Panc1 (cell line): Measurements from ENCODE around the gene MAP2K5. TPM values are rescaled to one million over a fixed set of nuclear protein-coding genes. Genes with fewer than 3 reads are reported as not detected.
"Not testable (repeated sequence)": the region's sequence is repeated elsewhere in the genome, so short reads cannot be mapped to it uniquely, and the experiment has no call there.

ENCODE experiments used
- ATAC-seq: fragments of 200-7000 bp; cut with Tn5 transposase; 2 replicates; pipeline ENCODE4 v1.9.1; 2020; ENCODE audit warnings: mild to moderate bottlenecking, moderate library complexity
- BruUV-seq: library from RNA; stranded (reverse); fragments of 400-500 nt; replicated peaks from 2 replicates; lab custom pipeline; 2021; lab: Mats Ljungman, UMichigan
- CTCF ChIA-PET: fragments of 300-600 bp; sonication (Branson Sonifier 250); formaldehyde crosslinking; loops from one replicate; lab custom pipeline; 2022; ENCODE audit warnings: antibody characterized with exemption; lab: Charles Lee
- POLR2A ChIA-PET: fragments of 300-600 bp; sonication (Branson Sonifier 250); formaldehyde crosslinking; loops from one replicate; lab custom pipeline; 2022; ENCODE audit warnings: antibody characterized with exemption; lab: Charles Lee
- DNase-seq: peaks from one replicate; pipeline ENCODE4 v3.0.0-alpha.2; 2010; ENCODE audit warnings: low read depth, low spot score
- H3K27ac ChIP-seq: 2 replicates; pipeline ENCODE4 v1.5.1; 2011; ENCODE audit warnings: mild to moderate bottlenecking, low read length, inconsistent platforms
- H3K27me3 ChIP-seq: fragments of 200-500 bp; sonication (Bioruptor generic); 2 replicates; pipeline ENCODE4 v1.6.0; 2014; ENCODE audit warnings: low read length, inconsistent platforms; ENCODE audit not compliant: control insufficient read depth, insufficient read depth
- H3K36me3 ChIP-seq: fragments of 200-500 bp; sonication (Bioruptor generic); 2 replicates; pipeline ENCODE4 v1.5.1; 2014; ENCODE audit warnings: inconsistent platforms, mild to moderate bottlenecking, low read length, moderate library complexity; ENCODE audit not compliant: control insufficient read depth, insufficient read depth
- H3K4me1 ChIP-seq: 2 replicates; pipeline ENCODE4 v1.5.1; 2011; ENCODE audit warnings: inconsistent platforms, mild to moderate bottlenecking, low read length, moderate library complexity; ENCODE audit not compliant: control insufficient read depth, insufficient read depth
- H3K4me3 ChIP-seq, 2 experiments: 2 replicates each; pipeline ENCODE4 v1.5.1; 2011 to 2012; ENCODE audit warnings: low read depth in 2 of 2, low read length in 2 of 2, mild to moderate bottlenecking in 2 of 2, inconsistent platforms in 1 of 2, moderate library complexity in 1 of 2
- H3K9me3 ChIP-seq: fragments of 200-500 bp; sonication (Bioruptor generic); 2 replicates; pipeline ENCODE4 v1.5.1; 2014; ENCODE audit warnings: low read depth, mild to moderate bottlenecking, inconsistent platforms, low read length, moderate library complexity; ENCODE audit not compliant: control insufficient read depth, insufficient read depth
- POLR2AphosphoS5 ChIP-seq: IDR thresholded peaks from 2 replicates; pipeline ENCODE4 v1.6.1; 2012; ENCODE audit warnings: mild to moderate bottlenecking, low read depth, low read length, moderate library complexity
- SIN3A ChIP-seq: IDR thresholded peaks from 2 replicates; pipeline ENCODE4 v1.6.1; 2012; ENCODE audit warnings: low read depth, mild to moderate bottlenecking, low read length, moderate library complexity, borderline replicate concordance; ENCODE audit not compliant: insufficient read depth
- TCF7L2 ChIP-seq: IDR thresholded peaks from 2 replicates; pipeline ENCODE4 v1.6.1; 2011; ENCODE audit warnings: mild to moderate bottlenecking, low read depth, low read length, inconsistent platforms
- in situ Hi-C: cut with HindIII; loops from 2 replicates; pipeline ENCODE4 v1.10.0; 2016; ENCODE audit warnings: low sequenced_read_pairs, low pct_unique_long_range_greater_than_20kb
- intact Hi-C: fragments of 100-400 bp; cut with micrococcal nuclease; formaldehyde crosslinking; loops from one replicate; pipeline ENCODE4 v1.10.0; 2022; ENCODE audit not compliant: unreplicated experiment
- total RNA-seq: library from RNA; stranded (reverse); gene quantifications from one replicate; pipeline ENCODE4 v1.2.1, GENCODE V29; 2021; ENCODE audit not compliant: unreplicated experiment
- TF ChIP-seq, protein P1 (sequence below): fragments of 450-650 bp; IDR thresholded peaks from 2 replicates; pipeline ENCODE4 v1.5.1; 2017; ENCODE audit warnings: mild to moderate bottlenecking
- TF ChIP-seq, protein P2 (sequence below), 2 experiments: IDR thresholded peaks; 2 replicates each; pipeline ENCODE4 v1.6.1; 2011 to 2012; ENCODE audit warnings: low read depth in 2 of 2, control low read depth in 1 of 2, low read length in 1 of 2, mild to moderate bottlenecking in 1 of 2, moderate library complexity in 1 of 2; ENCODE audit not compliant: insufficient read depth in 1 of 2

Gene MAP2K5
- total RNA-seq, 1 experiment from 2014 or later = 18.3 TPM

DNA sequence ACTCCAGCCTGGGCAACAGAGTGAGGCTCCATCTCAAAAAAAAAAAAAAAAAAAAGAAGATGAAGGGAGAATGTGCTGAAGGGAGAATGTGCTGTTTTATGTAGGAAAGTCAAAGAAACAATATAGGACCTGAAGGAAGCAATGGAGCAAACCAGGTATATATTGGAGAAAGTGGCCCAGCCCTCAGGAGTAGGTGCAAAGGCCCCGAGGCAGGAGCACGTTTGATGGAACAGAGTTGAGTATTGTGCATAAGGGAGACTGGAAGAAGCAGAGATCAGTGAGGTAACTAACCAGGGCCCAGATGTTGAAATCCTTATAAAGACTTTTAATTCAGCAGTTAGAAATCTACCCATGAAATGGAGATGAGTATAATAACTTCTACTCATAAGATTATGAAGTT lies 79.6 kb downstream of the MAP2K5 start:
- Histone ChIP-seq H3K9me3 (no peaks in the 10 kb centered on the region), H3K27ac (no peak overlapping the region), H3K4me1 (peaks cover 4% of the 10 kb centered on the region; the same call in 1 of the 2 replicates), H3K4me3 (no peak overlapping the region), H3K27me3 (no peaks in the 10 kb centered on the region), H3K36me3 (no peaks in the 10 kb centered on the region)
- no peak for ATAC-seq
- no peak for DNase-seq
- no peak for TF ChIP-seq TCF7L2
- no peak for TF ChIP-seq POLR2AphosphoS5
- TF ChIP-seq, protein P1, sequence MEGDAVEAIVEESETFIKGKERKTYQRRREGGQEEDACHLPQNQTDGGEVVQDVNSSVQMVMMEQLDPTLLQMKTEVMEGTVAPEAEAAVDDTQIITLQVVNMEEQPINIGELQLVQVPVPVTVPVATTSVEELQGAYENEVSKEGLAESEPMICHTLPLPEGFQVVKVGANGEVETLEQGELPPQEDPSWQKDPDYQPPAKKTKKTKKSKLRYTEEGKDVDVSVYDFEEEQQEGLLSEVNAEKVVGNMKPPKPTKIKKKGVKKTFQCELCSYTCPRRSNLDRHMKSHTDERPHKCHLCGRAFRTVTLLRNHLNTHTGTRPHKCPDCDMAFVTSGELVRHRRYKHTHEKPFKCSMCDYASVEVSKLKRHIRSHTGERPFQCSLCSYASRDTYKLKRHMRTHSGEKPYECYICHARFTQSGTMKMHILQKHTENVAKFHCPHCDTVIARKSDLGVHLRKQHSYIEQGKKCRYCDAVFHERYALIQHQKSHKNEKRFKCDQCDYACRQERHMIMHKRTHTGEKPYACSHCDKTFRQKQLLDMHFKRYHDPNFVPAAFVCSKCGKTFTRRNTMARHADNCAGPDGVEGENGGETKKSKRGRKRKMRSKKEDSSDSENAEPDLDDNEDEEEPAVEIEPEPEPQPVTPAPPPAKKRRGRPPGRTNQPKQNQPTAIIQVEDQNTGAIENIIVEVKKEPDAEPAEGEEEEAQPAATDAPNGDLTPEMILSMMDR = no peak
- TF ChIP-seq SIN3A = no peak
- TF ChIP-seq, protein P2, sequence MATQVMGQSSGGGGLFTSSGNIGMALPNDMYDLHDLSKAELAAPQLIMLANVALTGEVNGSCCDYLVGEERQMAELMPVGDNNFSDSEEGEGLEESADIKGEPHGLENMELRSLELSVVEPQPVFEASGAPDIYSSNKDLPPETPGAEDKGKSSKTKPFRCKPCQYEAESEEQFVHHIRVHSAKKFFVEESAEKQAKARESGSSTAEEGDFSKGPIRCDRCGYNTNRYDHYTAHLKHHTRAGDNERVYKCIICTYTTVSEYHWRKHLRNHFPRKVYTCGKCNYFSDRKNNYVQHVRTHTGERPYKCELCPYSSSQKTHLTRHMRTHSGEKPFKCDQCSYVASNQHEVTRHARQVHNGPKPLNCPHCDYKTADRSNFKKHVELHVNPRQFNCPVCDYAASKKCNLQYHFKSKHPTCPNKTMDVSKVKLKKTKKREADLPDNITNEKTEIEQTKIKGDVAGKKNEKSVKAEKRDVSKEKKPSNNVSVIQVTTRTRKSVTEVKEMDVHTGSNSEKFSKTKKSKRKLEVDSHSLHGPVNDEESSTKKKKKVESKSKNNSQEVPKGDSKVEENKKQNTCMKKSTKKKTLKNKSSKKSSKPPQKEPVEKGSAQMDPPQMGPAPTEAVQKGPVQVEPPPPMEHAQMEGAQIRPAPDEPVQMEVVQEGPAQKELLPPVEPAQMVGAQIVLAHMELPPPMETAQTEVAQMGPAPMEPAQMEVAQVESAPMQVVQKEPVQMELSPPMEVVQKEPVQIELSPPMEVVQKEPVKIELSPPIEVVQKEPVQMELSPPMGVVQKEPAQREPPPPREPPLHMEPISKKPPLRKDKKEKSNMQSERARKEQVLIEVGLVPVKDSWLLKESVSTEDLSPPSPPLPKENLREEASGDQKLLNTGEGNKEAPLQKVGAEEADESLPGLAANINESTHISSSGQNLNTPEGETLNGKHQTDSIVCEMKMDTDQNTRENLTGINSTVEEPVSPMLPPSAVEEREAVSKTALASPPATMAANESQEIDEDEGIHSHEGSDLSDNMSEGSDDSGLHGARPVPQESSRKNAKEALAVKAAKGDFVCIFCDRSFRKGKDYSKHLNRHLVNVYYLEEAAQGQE (IDR thresholded peaks at IDR 0.05; ENCODE audit: insufficient read depth in 1 of 2, low read depth in 2 of 2, low read length in 1 of 2) = no peak
- no TSS peak for BruUV-seq
- in situ Hi-C loops = no loop called here
- POLR2A ChIA-PET = no interaction called here
- intact Hi-C loops = no loop called here
- CTCF ChIA-PET = no interaction called here

DNA sequence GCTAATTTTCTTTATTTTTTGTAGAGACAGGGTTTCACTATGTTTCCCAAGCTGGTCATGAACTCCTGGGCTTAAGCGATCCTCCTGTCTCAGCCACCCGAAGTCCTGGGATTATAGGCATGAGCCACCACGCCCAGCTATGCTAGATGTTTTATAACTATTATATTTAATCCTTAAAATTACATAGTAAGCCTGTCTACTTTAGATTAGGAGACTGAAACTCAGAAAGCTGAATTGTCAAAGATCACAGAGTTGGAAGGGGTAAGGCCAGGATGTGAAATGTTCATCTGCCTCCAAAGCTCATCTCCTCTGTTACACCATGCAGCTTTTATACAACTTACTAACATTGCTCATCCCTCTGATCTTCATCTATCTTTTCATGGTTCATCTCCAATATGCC lies 89.8 kb downstream of the MAP2K5 start:
- in situ Hi-C loops = no loop called here
- Histone ChIP-seq H3K27me3 (no peaks in the 10 kb centered on the region), H3K4me1 (no peaks in the 10 kb centered on the region), H3K4me3 (no peak overlapping the region), H3K36me3 (no peaks in the 10 kb centered on the region), H3K27ac (no peak overlapping the region), H3K9me3 (no peaks in the 10 kb centered on the region)
- DNase-seq = no peak
- ChIA-PET POLR2A (interaction anchor here (0.6 kb wide), 1 partner anchor 24 kb away, joined by 4 read pairs; no protein-coding TSS in a partner anchor), CTCF (no interaction called here)
- ATAC-seq = no peak
- intact Hi-C loops = no loop called here
- TF ChIP-seq POLR2AphosphoS5 (no peak), TCF7L2 (no peak), SIN3A (no peak)
- TF ChIP-seq, protein P1 = no peak
- TF ChIP-seq, protein P2 (IDR thresholded peaks at IDR 0.05; ENCODE audit: insufficient read depth in 1 of 2, low read depth in 2 of 2, low read length in 1 of 2) = no peak
- no TSS peak for BruUV-seq

DNA sequence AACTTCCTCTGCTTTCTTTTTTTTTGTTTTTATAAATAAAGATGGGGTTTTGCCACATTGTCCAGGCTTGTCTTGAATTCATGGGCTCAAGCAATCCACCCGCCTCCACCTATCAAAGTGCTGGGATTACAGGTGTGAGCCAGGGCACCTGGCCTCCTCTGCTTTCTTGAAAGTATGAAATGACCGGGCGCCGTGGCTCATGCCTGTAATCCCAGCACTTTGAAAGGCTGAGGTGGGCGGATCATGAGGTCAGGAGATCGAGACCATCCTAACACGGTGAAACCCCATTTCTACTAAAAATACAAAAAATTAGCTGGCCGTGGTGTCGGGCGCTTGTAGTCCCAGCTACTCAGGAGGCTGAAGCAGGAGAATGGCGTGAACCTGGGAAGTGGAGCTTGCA lies 93.4 kb downstream of the MAP2K5 start:
- H3K4me3 ChIP-seq, H3K27me3 ChIP-seq, DNase-seq, intact Hi-C loops, in situ Hi-C loops, H3K27ac ChIP-seq, CTCF ChIA-PET, BruUV-seq, POLR2A ChIA-PET, H3K9me3 ChIP-seq, H3K36me3 ChIP-seq, ATAC-seq, H3K4me1 ChIP-seq: not testable (repeated sequence)
